GM12878 (cell line): ENCODE measurements around the gene TRIM50. TPM values are rescaled to one million over a fixed set of nuclear protein-coding genes. Genes with fewer than 3 reads are reported as not detected.

Experiments
- ATAC-seq: fragments of 200-7000 bp; cut with Tn5 transposase; 3 replicates; pipeline ENCODE4 v1.9.1; 2020; ENCODE audit warnings: mild to moderate bottlenecking, moderate library complexity
- BruUV-seq: library from RNA; stranded (reverse); fragments of 400-500 nt; replicated peaks from 2 replicates; lab custom pipeline; 2021; lab: Mats Ljungman, UMichigan
- CTCF ChIA-PET: fragments of 300-600 bp; sonication (Branson Sonifier 250); formaldehyde crosslinking; extraction: SDS; loops from one replicate; lab custom pipeline; 2021; ENCODE audit warnings: inconsistent platforms; lab: Yijun Ruan, JAX
- POLR2A ChIA-PET: fragments of 350-600 bp; formaldehyde crosslinking; extraction: SDS; loops from one replicate; lab custom pipeline; 2021; ENCODE audit warnings: inconsistent platforms; lab: Charles Lee
- RAD21 ChIA-PET: fragments of 300-600 bp; sonication (Branson Sonifier 250); formaldehyde crosslinking; loops from one replicate; lab custom pipeline; 2023; ENCODE audit warnings: antibody characterized with exemption; ENCODE audit not compliant: unreplicated experiment; lab: Charles Lee
- SMC1A ChIA-PET: fragments of 300-600 bp; sonication (Branson Sonifier 250); formaldehyde crosslinking; loops from one replicate; lab custom pipeline; 2023; ENCODE audit not compliant: unreplicated experiment, uncharacterized antibody; lab: Charles Lee
- DNase-seq: peaks from one replicate; pipeline ENCODE4 v3.0.0-alpha.2; 2011; ENCODE audit warnings: low read depth, low spot score
- FAIRE-seq: peaks from 3 replicates; lab custom pipeline; 2011; peaks lifted over from hg19 to GRCh38; lab: Jason Lieb, UNC
- H2AFZ ChIP-seq: 2 replicates; pipeline ENCODE4 v1.6.0; 2011; ENCODE audit warnings: low read depth, low read length, control low read depth; ENCODE audit not compliant: control insufficient read depth
- H3K27ac ChIP-seq: 2 replicates; pipeline ENCODE4 v1.5.1; 2011; ENCODE audit warnings: control low read depth; ENCODE audit not compliant: control insufficient read depth, insufficient read depth
- H3K27me3 ChIP-seq, 2 experiments: replicated peaks in 1 of 2; 2 replicates each; pipeline versions ENCODE4 v1.6.0 to v1.6.1; 2011; ENCODE audit warnings: low read length in 1 of 2; ENCODE audit not compliant: control insufficient read depth in 2 of 2, insufficient read depth in 2 of 2
- H3K36me3 ChIP-seq, 2 experiments: 2 replicates each; pipeline ENCODE4 v1.5.1; 2011; ENCODE audit warnings: low read length in 1 of 2; ENCODE audit not compliant: control insufficient read depth in 2 of 2, insufficient read depth in 2 of 2
- H3K4me1 ChIP-seq: 2 replicates; pipeline ENCODE4 v1.6.1; 2011; ENCODE audit warnings: mild to moderate bottlenecking, low read length, moderate library complexity, mixed read lengths; ENCODE audit not compliant: control insufficient read depth, insufficient read depth
- H3K4me2 ChIP-seq: 2 replicates; pipeline ENCODE4 v1.6.0; 2011; ENCODE audit warnings: control low read depth; ENCODE audit not compliant: control insufficient read depth, insufficient read depth
- H3K4me3 ChIP-seq: fragments of 200-600 bp; sonication (generic); 2 replicates; pipeline ENCODE4 v1.5.1; 2016
- H3K79me2 ChIP-seq: 2 replicates; pipeline ENCODE4 v1.6.0; 2011; ENCODE audit warnings: low read length; ENCODE audit not compliant: control insufficient read depth, insufficient read depth
- H3K9ac ChIP-seq: 2 replicates; pipeline ENCODE4 v1.8.0; 2011; ENCODE audit warnings: low read length, control low read depth, mixed read lengths; ENCODE audit not compliant: control insufficient read depth, insufficient read depth
- H3K9me3 ChIP-seq: replicated peaks from 3 replicates; pipeline ENCODE4 v1.5.1; 2011; ENCODE audit warnings: mild to moderate bottlenecking, low read length; ENCODE audit not compliant: control insufficient read depth, insufficient read depth
- H4K20me1 ChIP-seq: 2 replicates; pipeline ENCODE4 v1.6.0; 2011; ENCODE audit not compliant: control insufficient read depth, insufficient read depth
- KAT2A ChIP-seq: conservative IDR thresholded peaks from 2 replicates; pipeline ENCODE4 v1.6.1; 2011; ENCODE audit warnings: low read depth, low read length; ENCODE audit not compliant: control insufficient read depth
- WGBS: methylation state at CpG from one replicate; pipeline ENCODE4 v1.1.6; 2016; ENCODE audit warnings: low lambda C conversion rate; ENCODE audit not compliant: insufficient replicate concordance, insufficient coverage; ENCODE audit errors: missing lambda C conversion rate; 5-methylcytosine and 5-hydroxymethylcytosine counted together
- in situ Hi-C: fragments of 300-500 bp; cut with MboI; formaldehyde crosslinking; loops from 9 replicates; pipeline ENCODE4 v1.14.3; 2018; ENCODE audit warnings: mixed read lengths
- intact Hi-C: fragments of 100-400 bp; cut with micrococcal nuclease; formaldehyde crosslinking; loops from one replicate; pipeline ENCODE4 v1.14.2; 2022; ENCODE audit not compliant: unreplicated experiment
- polyA plus RNA-seq, 11 experiments: library from polyadenylated mRNA; depleted of rRNA in 4 of 11; unstranded in 6 of 11; stranded (reverse) in 5 of 11; fragments of >200 nt; fragmentation: Nextera tagmentation in 4 of 11; fragmentation: Illumina TruSeq in 1 of 11; extraction: Ambion mirVana in 4 of 11; extraction: Trizol in 1 of 11; gene quantifications; 1 replicate in 1 of 11; 2 replicates in 10 of 11; pipeline versions ENCODE4 v1.2.1 to v1.2.3, GENCODE V29; 2011 to 2016; ENCODE audit warnings: inconsistent platforms in 2 of 11, missing spikeins in 2 of 11, low read depth in 1 of 11
- total RNA-seq, 4 experiments: library from RNA; depleted of rRNA in 3 of 4; stranded (reverse); fragments of >200 nt in 3 of 4; fragmentation: Illumina TruSeq in 1 of 4; extraction: Trizol in 1 of 4; gene quantifications; 2 replicates each; pipeline versions ENCODE4 v1.2.1 to v1.2.3, GENCODE V29; 2013 to 2021
- TF ChIP-seq, protein P1 (sequence below): fragments of 450-650 bp; IDR thresholded peaks from 2 replicates; pipeline ENCODE4 v1.6.1; 2016; ENCODE audit warnings: mild to moderate bottlenecking, moderate library complexity, borderline replicate concordance
- TF ChIP-seq, protein P2 (sequence below): fragments of 450-650 bp; IDR thresholded peaks from 2 replicates; pipeline ENCODE4 v1.6.1; 2018; ENCODE audit warnings: borderline replicate concordance, mild to moderate bottlenecking; ENCODE audit not compliant: partially characterized antibody
- TF ChIP-seq, protein P3 (sequence below): fragments of 450-650 bp; IDR thresholded peaks from 2 replicates; pipeline ENCODE4 v1.6.1; 2017; ENCODE audit warnings: antibody characterized with exemption, mild to moderate bottlenecking, moderate library complexity

TRIM50 gene
- total and polyA plus RNA-seq, 10 of the 15 experiments (the other 5 are each of a cell fraction or from before 2014, with no cell fraction given), result not detected

DNA sequence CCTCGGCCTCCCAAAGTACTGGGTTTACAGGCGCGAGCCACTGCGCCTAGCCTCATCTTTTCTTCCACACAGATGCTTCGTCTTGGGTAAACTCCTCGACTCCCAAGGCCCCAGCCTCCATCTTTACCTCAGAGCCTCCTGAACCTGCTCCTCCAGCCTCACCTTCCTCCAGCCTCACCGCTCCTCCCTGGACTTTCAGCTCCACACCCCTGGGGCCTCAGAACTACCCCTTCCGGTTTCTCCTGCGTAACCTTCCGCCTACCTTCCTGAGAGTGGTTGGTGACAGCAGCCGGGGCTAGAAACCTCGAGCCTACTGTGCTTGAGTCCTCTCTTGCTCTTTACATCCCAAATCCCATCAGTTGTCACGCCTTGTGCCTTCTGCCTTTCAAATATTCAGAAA lies 45.9 kb upstream of the TRIM50 start:
- SMC1A ChIA-PET, result no interaction called here
- POLR2A ChIA-PET, result no interaction called here
- H3K27ac ChIP-seq, result no peak overlapping the region
- H3K4me3 ChIP-seq, result no peak overlapping the region
- DNase-seq, result no peak
- CTCF ChIA-PET, result no interaction called here
- 52% methylated on average over 13 of the region's 13 CpGs for WGBS
- no peak overlapping the region for H3K9ac ChIP-seq
- TF ChIP-seq, protein P1, sequence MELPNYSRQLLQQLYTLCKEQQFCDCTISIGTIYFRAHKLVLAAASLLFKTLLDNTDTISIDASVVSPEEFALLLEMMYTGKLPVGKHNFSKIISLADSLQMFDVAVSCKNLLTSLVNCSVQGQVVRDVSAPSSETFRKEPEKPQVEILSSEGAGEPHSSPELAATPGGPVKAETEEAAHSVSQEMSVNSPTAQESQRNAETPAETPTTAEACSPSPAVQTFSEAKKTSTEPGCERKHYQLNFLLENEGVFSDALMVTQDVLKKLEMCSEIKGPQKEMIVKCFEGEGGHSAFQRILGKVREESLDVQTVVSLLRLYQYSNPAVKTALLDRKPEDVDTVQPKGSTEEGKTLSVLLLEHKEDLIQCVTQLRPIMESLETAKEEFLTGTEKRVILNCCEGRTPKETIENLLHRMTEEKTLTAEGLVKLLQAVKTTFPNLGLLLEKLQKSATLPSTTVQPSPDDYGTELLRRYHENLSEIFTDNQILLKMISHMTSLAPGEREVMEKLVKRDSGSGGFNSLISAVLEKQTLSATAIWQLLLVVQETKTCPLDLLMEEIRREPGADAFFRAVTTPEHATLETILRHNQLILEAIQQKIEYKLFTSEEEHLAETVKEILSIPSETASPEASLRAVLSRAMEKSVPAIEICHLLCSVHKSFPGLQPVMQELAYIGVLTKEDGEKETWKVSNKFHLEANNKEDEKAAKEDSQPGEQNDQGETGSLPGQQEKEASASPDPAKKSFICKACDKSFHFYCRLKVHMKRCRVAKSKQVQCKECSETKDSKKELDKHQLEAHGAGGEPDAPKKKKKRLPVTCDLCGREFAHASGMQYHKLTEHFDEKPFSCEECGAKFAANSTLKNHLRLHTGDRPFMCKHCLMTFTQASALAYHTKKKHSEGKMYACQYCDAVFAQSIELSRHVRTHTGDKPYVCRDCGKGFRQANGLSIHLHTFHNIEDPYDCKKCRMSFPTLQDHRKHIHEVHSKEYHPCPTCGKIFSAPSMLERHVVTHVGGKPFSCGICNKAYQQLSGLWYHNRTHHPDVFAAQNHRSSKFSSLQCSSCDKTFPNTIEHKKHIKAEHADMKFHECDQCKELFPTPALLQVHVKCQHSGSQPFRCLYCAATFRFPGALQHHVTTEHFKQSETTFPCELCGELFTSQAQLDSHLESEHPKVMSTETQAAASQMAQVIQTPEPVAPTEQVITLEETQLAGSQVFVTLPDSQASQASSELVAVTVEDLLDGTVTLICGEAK, result no peak
- TF ChIP-seq, protein P2, sequence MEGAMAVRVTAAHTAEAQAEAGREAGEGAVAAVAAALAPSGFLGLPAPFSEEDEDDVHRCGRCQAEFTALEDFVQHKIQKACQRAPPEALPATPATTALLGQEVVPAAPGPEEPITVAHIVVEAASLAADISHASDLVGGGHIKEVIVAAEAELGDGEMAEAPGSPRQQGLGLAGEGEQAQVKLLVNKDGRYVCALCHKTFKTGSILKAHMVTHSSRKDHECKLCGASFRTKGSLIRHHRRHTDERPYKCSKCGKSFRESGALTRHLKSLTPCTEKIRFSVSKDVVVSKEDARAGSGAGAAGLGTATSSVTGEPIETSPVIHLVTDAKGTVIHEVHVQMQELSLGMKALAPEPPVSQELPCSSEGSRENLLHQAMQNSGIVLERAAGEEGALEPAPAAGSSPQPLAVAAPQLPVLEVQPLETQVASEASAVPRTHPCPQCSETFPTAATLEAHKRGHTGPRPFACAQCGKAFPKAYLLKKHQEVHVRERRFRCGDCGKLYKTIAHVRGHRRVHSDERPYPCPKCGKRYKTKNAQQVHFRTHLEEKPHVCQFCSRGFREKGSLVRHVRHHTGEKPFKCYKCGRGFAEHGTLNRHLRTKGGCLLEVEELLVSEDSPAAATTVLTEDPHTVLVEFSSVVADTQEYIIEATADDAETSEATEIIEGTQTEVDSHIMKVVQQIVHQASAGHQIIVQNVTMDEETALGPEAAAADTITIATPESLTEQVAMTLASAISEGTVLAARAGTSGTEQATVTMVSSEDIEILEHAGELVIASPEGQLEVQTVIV, result no peak
- no peak for TF ChIP-seq KAT2A
- TF ChIP-seq, protein P3, sequence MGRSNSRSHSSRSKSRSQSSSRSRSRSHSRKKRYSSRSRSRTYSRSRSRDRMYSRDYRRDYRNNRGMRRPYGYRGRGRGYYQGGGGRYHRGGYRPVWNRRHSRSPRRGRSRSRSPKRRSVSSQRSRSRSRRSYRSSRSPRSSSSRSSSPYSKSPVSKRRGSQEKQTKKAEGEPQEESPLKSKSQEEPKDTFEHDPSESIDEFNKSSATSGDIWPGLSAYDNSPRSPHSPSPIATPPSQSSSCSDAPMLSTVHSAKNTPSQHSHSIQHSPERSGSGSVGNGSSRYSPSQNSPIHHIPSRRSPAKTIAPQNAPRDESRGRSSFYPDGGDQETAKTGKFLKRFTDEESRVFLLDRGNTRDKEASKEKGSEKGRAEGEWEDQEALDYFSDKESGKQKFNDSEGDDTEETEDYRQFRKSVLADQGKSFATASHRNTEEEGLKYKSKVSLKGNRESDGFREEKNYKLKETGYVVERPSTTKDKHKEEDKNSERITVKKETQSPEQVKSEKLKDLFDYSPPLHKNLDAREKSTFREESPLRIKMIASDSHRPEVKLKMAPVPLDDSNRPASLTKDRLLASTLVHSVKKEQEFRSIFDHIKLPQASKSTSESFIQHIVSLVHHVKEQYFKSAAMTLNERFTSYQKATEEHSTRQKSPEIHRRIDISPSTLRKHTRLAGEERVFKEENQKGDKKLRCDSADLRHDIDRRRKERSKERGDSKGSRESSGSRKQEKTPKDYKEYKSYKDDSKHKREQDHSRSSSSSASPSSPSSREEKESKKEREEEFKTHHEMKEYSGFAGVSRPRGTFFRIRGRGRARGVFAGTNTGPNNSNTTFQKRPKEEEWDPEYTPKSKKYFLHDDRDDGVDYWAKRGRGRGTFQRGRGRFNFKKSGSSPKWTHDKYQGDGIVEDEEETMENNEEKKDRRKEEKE, result no peak
- TF ChIP-seq, all 136 proteins: peak for 0
- in situ Hi-C loops (no loop called here), intact Hi-C loops (no loop called here)
- ATAC-seq (no peak), FAIRE-seq (no peak)
- Histone ChIP-seq H3K36me3 (no peaks in the 10 kb centered on the region), H3K9me3 (no peaks in the 10 kb centered on the region), H3K4me2 (no peak overlapping the region), H3K79me2 (no peaks in the 10 kb centered on the region), H2AFZ (no peak overlapping the region), H3K27me3 (no peaks in the 10 kb centered on the region), H4K20me1 (no peaks in the 10 kb centered on the region), H3K4me1 (no peaks in the 10 kb centered on the region)
- no TSS peak for BruUV-seq
- RAD21 ChIA-PET, result no interaction called here
